Esophagus squamous epithelium (tissue), 4 donors: Measurements from ENCODE around the gene AGO3.

Experiments
- CTCF ChIP-seq, 6 experiments: fragments of 450-650 bp in 4 of 6; fragments of 200-600 bp in 2 of 6; sonication (generic) in 2 of 6; IDR thresholded peaks; one replicate each; pipeline ENCODE4 v1.5.1; 2016 to 2019; ENCODE audit warnings: antibody characterized with exemption in 6 of 6, mild to moderate bottlenecking in 4 of 6, moderate library complexity in 4 of 6
- POLR2A ChIP-seq, 4 donors: fragments of 450-650 bp; IDR thresholded peaks; one replicate each; pipeline ENCODE4 v1.6.1; 2017; ENCODE audit warnings: antibody characterized with exemption in 4 of 4, mild to moderate bottlenecking in 4 of 4, moderate library complexity in 3 of 4

- TF ChIP-seq CTCF (IDR thresholded peaks at IDR 0.05) (no peak), POLR2A (IDR thresholded peaks at IDR 0.05) (no peak)
Observed at GRCh38 chr1:36109041-36109679, 178.3 kb downstream of the AGO3 start.
